H7 (cell line): ENCODE results near the gene MRPS15. TPM values are rescaled to one million over a fixed set of nuclear protein-coding genes. Genes with fewer than 3 reads are reported as not detected.

Source experiments
- DNase-seq: peaks from one replicate; pipeline ENCODE4 v3.0.0; 2012
- H3K27me3 ChIP-seq: 2 replicates; pipeline ENCODE4 v1.6.0; 2011; ENCODE audit warnings: mild to moderate bottlenecking, low read length; ENCODE audit not compliant: control insufficient read depth, insufficient read depth
- H3K36me3 ChIP-seq: replicated peaks from 2 replicates; pipeline ENCODE4 v1.5.1; 2011; ENCODE audit warnings: low read length; ENCODE audit not compliant: control insufficient read depth, insufficient read depth
- H3K4me3 ChIP-seq: 2 replicates; pipeline ENCODE4 v1.5.1; 2011; ENCODE audit warnings: low read depth, mild to moderate bottlenecking, control low read depth, low read length, moderate library complexity; ENCODE audit not compliant: insufficient read depth
- total RNA-seq: library from RNA; depleted of rRNA; stranded (reverse); fragments of >200 nt; shearing (Covaris generic); gene quantifications from 2 replicates; pipeline ENCODE4 v1.2.3, GENCODE V29; 2014

MRPS15 gene
- total RNA-seq, 1 experiment from 2014 or later: 145 TPM

- Histone ChIP-seq H3K27me3 (no peaks in the 10 kb centered on the region), H3K36me3 (no peaks in the 10 kb centered on the region), H3K4me3 (no peak overlapping the region)
- DNase-seq: no peak
These were observed 25.5 kb downstream of the MRPS15 start for GRCh38 chr1:36438715-36439114.

GRCh38 chr1:36436821-36437220 lies 27.4 kb downstream of the MRPS15 start:
- Histone ChIP-seq H3K27me3 (no peaks in the 10 kb centered on the region), H3K36me3 (no peaks in the 10 kb centered on the region; the same call in 1 of the 2 replicates), H3K4me3 (no peak overlapping the region)
- no peak for DNase-seq

GRCh38 chr1:36433102-36433501 lies 31.1 kb downstream of the MRPS15 start:
- no peaks in the 10 kb centered on the region for H3K27me3 ChIP-seq
- no peak for DNase-seq
- H3K36me3 ChIP-seq: no peaks in the 10 kb centered on the region; the same call in 1 of the 2 replicates

GRCh38 chr1:36432616-36433015 lies 31.6 kb downstream of the MRPS15 start:
- H3K4me3 ChIP-seq: no peak overlapping the region
- DNase-seq: no peak
- no peaks in the 10 kb centered on the region; the same call in 1 of the 2 replicates for H3K36me3 ChIP-seq
- H3K27me3 ChIP-seq: no peaks in the 10 kb centered on the region

More at GRCh38 chr1:36433102-36433501, 31.1 kb downstream of the MRPS15 start:
- H3K4me3 ChIP-seq: no peak overlapping the region

- H3K36me3 ChIP-seq: peaks cover 2% of the 10 kb centered on the region
- no peak overlapping the region for H3K4me3 ChIP-seq
- H3K27me3 ChIP-seq: no peaks in the 10 kb centered on the region
- no peak for DNase-seq
These were observed 38.4 kb downstream of the MRPS15 start for GRCh38 chr1:36425791-36426190.

DNA sequence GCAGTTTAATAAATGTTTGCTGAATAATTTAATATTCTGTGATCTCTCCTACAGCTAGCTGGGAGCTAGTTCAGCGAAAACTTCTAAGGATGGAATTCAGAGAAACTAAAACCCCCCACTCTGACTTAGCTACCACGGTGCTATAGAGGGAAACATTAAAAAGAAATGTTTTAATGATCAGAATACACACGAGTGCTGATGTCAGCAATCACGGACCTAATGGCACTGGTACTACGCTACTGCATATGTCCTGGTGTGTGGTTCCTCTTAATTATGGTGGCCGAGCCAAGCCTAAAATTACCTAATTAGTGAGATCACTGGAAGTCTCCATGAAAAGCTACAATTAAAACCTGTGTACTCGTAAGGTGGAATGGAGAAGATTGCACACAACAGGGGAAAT lies 42.5 kb downstream of the MRPS15 start:
- no peak overlapping the region for H3K4me3 ChIP-seq
- DNase-seq: no peak
- H3K27me3 ChIP-seq: no peaks in the 10 kb centered on the region
- peaks cover 2% of the 10 kb centered on the region for H3K36me3 ChIP-seq

DNA sequence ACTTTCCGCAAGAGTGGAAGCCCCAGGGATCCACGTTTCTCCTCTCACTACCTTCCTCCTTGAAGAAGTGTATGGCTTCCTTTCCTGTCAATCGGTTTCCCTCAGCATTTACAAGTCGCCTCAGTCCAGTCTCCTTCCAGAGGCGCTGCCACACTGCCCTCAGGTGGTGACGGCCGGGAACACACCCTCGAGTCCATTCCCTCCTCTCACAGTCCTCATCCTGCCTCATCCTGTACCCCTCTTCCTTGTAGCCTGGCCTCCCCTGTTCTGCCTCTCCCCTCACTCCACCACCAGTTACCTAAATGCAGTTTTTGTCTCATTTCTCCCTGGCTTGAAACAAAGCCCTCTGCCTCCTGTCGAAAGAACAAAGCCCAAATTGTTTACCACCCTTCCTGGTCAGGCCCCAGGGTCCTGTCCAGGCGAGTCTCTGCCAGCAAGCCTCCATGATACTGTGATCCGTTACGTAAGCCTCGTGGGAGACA lies 43.3 kb downstream of the MRPS15 start:
- peak; percentile 83 for DNase-seq
- no peak overlapping the region for H3K4me3 ChIP-seq
- peaks cover 2% of the 10 kb centered on the region for H3K36me3 ChIP-seq
- no peaks in the 10 kb centered on the region for H3K27me3 ChIP-seq

GRCh38 chr1:36420409-36420808 lies 43.8 kb downstream of the MRPS15 start:
- Histone ChIP-seq H3K27me3 (no peaks in the 10 kb centered on the region), H3K4me3 (no peak overlapping the region), H3K36me3 (peaks cover 2% of the 10 kb centered on the region)
- DNase-seq: no peak

- no peak overlapping the region for H3K4me3 ChIP-seq
These were observed 44.6 kb downstream of the MRPS15 start for GRCh38 chr1:36419569-36419968.

GRCh38 chr1:36419140-36419539 lies 45.0 kb downstream of the MRPS15 start:
- no peak overlapping the region for H3K4me3 ChIP-seq
- H3K27me3 ChIP-seq: no peaks in the 10 kb centered on the region
- DNase-seq: no peak
- peaks cover 2% of the 10 kb centered on the region for H3K36me3 ChIP-seq

More at GRCh38 chr1:36419569-36419968, 44.6 kb downstream of the MRPS15 start:
- peaks cover 2% of the 10 kb centered on the region for H3K36me3 ChIP-seq
- H3K27me3 ChIP-seq: no peaks in the 10 kb centered on the region
- DNase-seq: no peak

DNA sequence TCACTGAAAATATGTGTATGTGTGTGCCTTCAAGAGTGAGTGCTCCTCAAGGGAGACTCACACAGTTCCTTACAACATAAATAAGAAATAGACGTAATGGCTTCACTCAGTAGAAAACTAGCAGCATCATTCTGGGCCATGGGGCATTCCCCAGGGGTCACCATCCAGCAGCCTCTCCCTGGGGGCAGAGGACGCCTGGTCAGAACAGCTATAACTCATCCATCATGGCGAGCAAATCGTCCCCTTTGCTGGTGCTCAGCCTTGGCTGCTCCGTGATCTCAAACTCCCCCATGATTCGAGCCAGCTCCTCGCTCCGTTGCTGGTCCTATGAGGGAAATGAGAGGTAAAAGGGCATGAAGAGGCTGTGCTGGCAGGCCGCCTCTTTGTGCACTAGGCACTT lies 46.3 kb downstream of the MRPS15 start:
- no peaks in the 10 kb centered on the region for H3K27me3 ChIP-seq
- no peak overlapping the region for H3K4me3 ChIP-seq
- H3K36me3 ChIP-seq: peaks cover 2% of the 10 kb centered on the region
- DNase-seq: no peak

DNA sequence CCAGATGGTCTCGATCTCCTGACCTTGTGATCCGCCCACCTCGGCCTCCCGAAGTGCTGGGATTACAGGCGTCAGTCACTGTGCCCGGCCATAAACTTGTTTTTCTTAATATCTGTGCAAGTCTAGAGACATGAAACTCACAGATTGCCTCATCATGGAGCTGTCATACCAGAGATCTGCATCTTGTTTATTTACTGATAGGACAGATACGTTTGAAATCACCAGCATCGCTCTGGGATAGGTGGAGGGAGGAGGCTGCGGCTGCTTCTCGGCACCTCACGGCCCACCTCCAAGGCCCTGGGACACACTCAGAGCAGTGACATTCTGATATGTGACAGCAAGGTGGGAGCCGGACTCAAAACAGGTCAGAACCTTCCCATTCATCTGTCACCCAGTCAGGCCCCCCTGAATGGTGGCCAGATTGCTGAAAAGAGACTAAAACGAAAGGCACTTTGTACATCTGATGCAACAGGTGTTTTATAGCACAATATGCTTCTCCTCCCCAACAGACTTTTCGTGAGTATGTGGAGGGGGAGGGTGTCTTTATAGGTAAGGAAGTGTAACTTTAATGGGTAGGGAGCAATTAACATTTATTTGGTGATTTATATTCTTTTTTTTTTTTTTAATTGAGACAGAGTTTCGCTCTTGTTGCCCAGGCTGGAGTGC lies 48.4 kb downstream of the MRPS15 start:
- DNase-seq: no peak

DNA sequence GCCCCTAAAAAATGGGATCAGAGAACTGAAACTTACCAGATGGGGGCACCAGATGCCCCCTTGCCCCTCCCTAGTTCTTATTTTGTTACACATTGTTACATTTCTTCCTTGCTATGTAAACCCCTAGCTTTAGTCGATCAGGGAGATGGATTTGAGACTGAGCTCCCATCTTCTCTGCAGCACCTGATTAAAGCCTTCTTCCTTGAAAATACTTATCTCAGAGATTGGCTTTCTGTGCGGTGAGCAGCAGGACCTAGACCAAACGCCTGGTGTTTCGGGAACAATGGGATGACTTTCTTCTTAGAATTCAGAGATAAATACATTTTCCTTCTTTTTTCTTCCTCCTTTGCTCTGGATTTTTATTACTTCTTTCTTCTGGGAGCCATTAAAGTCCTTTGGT lies 49.8 kb downstream of the MRPS15 start:
- Histone ChIP-seq H3K36me3 (no peaks in the 10 kb centered on the region), H3K27me3 (no peaks in the 10 kb centered on the region), H3K4me3 (no peak overlapping the region)
- no peak for DNase-seq

More for the DNA sequence above, 48.4 kb downstream of the MRPS15 start:
- Histone ChIP-seq H3K4me3 (no peak overlapping the region), H3K36me3 (no peaks in the 10 kb centered on the region), H3K27me3 (no peaks in the 10 kb centered on the region)

GRCh38 chr1:36411674-36412648 lies 52.2 kb downstream of the MRPS15 start:
- peak; percentile 43 for DNase-seq

DNA sequence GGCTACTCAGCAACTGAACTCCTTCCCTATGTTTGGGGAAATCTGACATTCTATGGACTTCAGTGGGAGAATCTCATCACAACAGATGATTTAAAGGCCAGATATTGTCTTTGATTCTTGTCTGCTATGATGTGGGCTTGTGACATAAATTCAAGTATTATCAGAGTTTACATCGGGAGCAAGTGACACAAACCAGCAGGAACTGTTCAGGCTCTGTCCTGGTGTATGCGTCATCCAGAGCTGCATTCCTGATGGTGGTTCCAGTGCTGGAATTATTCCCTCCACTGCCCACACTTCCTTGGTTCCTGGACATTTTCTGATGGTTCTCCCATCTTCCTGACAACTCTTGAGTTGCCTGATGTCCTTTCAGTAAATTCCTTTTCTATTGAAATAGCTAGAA lies 55.7 kb downstream of the MRPS15 start:
- no peak for DNase-seq
- peaks cover 2% of the 10 kb centered on the region for H3K36me3 ChIP-seq

More at GRCh38 chr1:36411674-36412648, 52.2 kb downstream of the MRPS15 start:
- Histone ChIP-seq H3K27me3 (no peaks in the 10 kb centered on the region), H3K36me3 (peaks cover 2% of the 10 kb centered on the region), H3K4me3 (no peak overlapping the region)

More for the DNA sequence above, 55.7 kb downstream of the MRPS15 start:
- Histone ChIP-seq H3K4me3 (no peak overlapping the region), H3K27me3 (no peaks in the 10 kb centered on the region)
